ENCODE results near the gene ZNFX1. TPM values are rescaled to one million over a fixed set of nuclear protein-coding genes. Genes with fewer than 3 reads are reported as not detected.
A peak's percentile ranks its signal among the peaks of the same experiment; 100 is the strongest.

The ZNFX1 gene
- total and polyA plus RNA-seq, 2 experiments from 2014 or later = 10.0 to 13.9 TPM

DNA sequence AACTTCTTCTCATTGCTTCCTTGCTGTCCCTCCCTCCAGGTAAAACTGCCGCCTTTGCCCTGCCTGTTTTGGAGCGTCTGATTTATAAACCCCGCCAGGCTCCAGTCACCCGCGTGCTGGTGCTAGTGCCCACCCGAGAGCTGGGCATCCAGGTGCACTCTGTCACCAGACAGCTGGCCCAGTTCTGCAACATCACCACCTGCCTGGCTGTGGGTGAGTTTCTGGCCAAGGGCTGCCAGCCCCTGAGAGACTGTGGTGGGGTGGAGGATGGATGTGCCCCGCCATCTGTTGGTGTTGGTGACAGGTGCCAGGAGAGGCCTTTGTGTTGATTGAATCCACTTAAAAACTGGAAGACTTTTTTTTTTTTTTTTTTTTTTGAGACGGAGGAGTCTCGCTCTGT is 49.2 kb downstream of the ZNFX1 start:
- WGBS (ENCODE audit: low lambda C conversion rate, missing lambda C conversion rate) = 98% methylated on average over 9 of the region's 9 CpGs
- no peaks in the 10 kb centered on the region for H3K9me2 ChIP-seq (replicated peaks; ENCODE audit: insufficient read depth)
- H3K27ac ChIP-seq = no peak overlapping the region
- H4K20me1 ChIP-seq (ENCODE audit: insufficient read depth, poor library complexity, severe bottlenecking) = no peaks in the 10 kb centered on the region
- no peak overlapping the region for H3K4me2 ChIP-seq
- no peaks in the 10 kb centered on the region for H3K36me3 ChIP-seq (replicated peaks; ENCODE audit: insufficient read depth, low read depth)
- TF ChIP-seq EZH2 (IDR thresholded peaks at IDR 0.05; ENCODE audit: borderline replicate concordance) = no peak
- TF ChIP-seq, protein P1, sequence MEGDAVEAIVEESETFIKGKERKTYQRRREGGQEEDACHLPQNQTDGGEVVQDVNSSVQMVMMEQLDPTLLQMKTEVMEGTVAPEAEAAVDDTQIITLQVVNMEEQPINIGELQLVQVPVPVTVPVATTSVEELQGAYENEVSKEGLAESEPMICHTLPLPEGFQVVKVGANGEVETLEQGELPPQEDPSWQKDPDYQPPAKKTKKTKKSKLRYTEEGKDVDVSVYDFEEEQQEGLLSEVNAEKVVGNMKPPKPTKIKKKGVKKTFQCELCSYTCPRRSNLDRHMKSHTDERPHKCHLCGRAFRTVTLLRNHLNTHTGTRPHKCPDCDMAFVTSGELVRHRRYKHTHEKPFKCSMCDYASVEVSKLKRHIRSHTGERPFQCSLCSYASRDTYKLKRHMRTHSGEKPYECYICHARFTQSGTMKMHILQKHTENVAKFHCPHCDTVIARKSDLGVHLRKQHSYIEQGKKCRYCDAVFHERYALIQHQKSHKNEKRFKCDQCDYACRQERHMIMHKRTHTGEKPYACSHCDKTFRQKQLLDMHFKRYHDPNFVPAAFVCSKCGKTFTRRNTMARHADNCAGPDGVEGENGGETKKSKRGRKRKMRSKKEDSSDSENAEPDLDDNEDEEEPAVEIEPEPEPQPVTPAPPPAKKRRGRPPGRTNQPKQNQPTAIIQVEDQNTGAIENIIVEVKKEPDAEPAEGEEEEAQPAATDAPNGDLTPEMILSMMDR (IDR thresholded peaks at IDR 0.05; ENCODE audit: poor library complexity) = no peak
- no peak overlapping the region for H3K4me3 ChIP-seq
- no peaks in the 10 kb centered on the region for H3K9me3 ChIP-seq (ENCODE audit: low read depth)
- no peaks in the 10 kb centered on the region for H3K27me3 ChIP-seq
- no peak overlapping the region for H2AFZ ChIP-seq
- no peak for DNase-seq (ENCODE audit: low spot score)
- H3K79me2 ChIP-seq = no peaks in the 10 kb centered on the region
- no peaks in the 10 kb centered on the region for H3K4me1 ChIP-seq (ENCODE audit: insufficient read depth)

DNA sequence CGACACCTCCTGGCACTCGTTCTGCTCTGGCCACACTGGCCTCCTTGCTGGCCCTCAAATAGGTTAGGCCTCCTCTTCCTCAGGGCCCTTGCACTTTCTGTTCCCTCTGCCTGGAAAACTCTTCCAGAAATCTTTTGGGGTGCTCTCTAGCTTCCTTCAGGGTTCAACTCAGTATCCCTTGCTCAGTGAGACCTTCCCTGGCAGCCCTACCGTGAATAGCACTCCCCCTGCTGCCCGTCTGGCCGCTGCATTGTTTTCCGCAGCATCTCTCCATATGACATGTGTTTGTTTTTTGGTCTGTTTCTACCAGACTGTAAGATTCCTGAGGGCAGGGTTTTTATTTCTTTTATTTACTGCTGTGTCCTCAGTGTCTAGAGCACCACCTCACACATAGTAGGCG is 52.0 kb downstream of the ZNFX1 start:
- H3K27me3 ChIP-seq = no peaks in the 10 kb centered on the region
- H3K27ac ChIP-seq = no peak overlapping the region
- H3K79me2 ChIP-seq = peaks cover 5% of the 10 kb centered on the region
- no peaks in the 10 kb centered on the region for H4K20me1 ChIP-seq (ENCODE audit: insufficient read depth, poor library complexity, severe bottlenecking)
- H3K4me1 ChIP-seq (ENCODE audit: insufficient read depth) = no peaks in the 10 kb centered on the region
- no peak overlapping the region for H3K4me2 ChIP-seq
- no peak overlapping the region for H3K4me3 ChIP-seq
- H3K9me3 ChIP-seq (ENCODE audit: low read depth) = no peaks in the 10 kb centered on the region
- no peak for DNase-seq (ENCODE audit: low spot score)
- TF ChIP-seq, protein P1 (IDR thresholded peaks at IDR 0.05; ENCODE audit: poor library complexity) = no peak
- no peak for TF ChIP-seq EZH2 (IDR thresholded peaks at IDR 0.05; ENCODE audit: borderline replicate concordance)
- no peak for TF ChIP-seq EZH2phosphoT487 (IDR thresholded peaks at IDR 0.05; ENCODE audit: low read depth, severe bottlenecking, unreplicated experiment)
- no peak overlapping the region for H2AFZ ChIP-seq
- H3K9me2 ChIP-seq (replicated peaks; ENCODE audit: insufficient read depth) = no peaks in the 10 kb centered on the region
- 96% methylated on average over 7 of the region's 7 CpGs for WGBS (ENCODE audit: low lambda C conversion rate, missing lambda C conversion rate)
- peaks cover 4% of the 10 kb centered on the region for H3K36me3 ChIP-seq (replicated peaks; ENCODE audit: insufficient read depth, low read depth)

DNA sequence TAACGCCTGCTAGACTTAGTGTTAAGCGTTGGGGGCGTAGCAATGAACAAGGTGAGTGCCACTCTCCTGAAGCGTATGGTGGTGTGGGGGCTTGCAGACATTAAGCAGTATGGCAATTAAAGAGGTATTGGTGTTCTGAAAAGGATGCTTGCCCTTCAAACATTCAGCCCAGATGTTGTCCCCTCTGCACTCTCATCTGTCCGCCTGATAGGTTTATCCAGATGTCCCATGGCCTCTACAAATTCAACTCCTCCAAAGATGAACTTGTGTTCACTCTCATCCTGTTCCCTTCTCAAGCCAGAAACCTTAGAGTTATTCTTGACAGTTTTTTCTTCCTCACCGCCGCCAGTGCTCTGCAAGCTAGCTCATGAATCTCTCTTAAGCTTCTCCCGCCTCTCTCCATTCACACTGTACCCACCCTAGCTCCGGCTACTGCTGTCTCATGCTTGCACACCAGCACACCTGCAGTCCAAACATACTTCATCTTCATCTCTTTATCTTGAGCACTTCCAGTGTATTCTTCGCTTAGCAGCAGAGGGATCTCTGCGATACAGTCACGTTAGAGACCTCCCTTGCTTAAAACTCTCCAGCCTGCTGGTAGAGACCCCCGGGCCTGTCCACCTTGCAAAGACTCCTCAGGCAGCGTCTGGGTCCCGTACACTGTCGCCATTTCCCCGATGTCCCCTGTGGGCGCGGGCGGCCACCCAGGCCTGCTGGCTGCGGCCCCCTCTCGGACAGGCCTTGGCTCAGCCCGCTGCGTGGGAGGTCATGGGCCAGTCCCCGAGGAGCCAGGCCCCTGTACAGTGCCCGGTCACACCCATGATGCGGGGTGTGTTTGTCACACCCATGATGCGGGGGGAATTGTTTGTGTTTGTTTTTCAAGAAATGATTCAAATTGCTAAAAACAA is 57.7 kb downstream of the ZNFX1 start:
- peaks cover 4% of the 10 kb centered on the region for H3K36me3 ChIP-seq (replicated peaks; ENCODE audit: insufficient read depth, low read depth)
- peak overlapping the region; percentile 60 for H3K27ac ChIP-seq
- no peak for TF ChIP-seq EZH2 (IDR thresholded peaks at IDR 0.05; ENCODE audit: borderline replicate concordance)
- TF ChIP-seq, protein P1 (IDR thresholded peaks at IDR 0.05; ENCODE audit: poor library complexity) = no peak
- no peak for TF ChIP-seq EZH2phosphoT487 (IDR thresholded peaks at IDR 0.05; ENCODE audit: low read depth, severe bottlenecking, unreplicated experiment)
- no peaks in the 10 kb centered on the region for H3K9me2 ChIP-seq (replicated peaks; ENCODE audit: insufficient read depth)
- 75% methylated on average over 27 of the region's 28 CpGs for WGBS (ENCODE audit: low lambda C conversion rate, missing lambda C conversion rate)
- H3K27me3 ChIP-seq = no peaks in the 10 kb centered on the region
- H2AFZ ChIP-seq = peak overlapping the region; percentile 70
- DNase-seq (ENCODE audit: low spot score) = no peak
- H3K4me2 ChIP-seq = peak overlapping the region; percentile 88
- no peaks in the 10 kb centered on the region for H3K4me1 ChIP-seq (ENCODE audit: insufficient read depth)
- no peaks in the 10 kb centered on the region for H4K20me1 ChIP-seq (ENCODE audit: insufficient read depth, poor library complexity, severe bottlenecking)
- H3K9me3 ChIP-seq (ENCODE audit: low read depth) = no peaks in the 10 kb centered on the region
- H3K79me2 ChIP-seq = peaks cover 22% of the 10 kb centered on the region
- H3K4me3 ChIP-seq = peak overlapping the region; percentile 60
